Measurements from ENCODE around the gene COL18A1. TPM values are rescaled to one million over a fixed set of nuclear protein-coding genes. Genes with fewer than 3 reads are reported as not detected.

Gene COL18A1
- total and polyA plus RNA-seq, 2 of the 8 experiments (the other 6 are each of a cell fraction or from before 2014, with no cell fraction given) = 145 to 201 TPM

DNA sequence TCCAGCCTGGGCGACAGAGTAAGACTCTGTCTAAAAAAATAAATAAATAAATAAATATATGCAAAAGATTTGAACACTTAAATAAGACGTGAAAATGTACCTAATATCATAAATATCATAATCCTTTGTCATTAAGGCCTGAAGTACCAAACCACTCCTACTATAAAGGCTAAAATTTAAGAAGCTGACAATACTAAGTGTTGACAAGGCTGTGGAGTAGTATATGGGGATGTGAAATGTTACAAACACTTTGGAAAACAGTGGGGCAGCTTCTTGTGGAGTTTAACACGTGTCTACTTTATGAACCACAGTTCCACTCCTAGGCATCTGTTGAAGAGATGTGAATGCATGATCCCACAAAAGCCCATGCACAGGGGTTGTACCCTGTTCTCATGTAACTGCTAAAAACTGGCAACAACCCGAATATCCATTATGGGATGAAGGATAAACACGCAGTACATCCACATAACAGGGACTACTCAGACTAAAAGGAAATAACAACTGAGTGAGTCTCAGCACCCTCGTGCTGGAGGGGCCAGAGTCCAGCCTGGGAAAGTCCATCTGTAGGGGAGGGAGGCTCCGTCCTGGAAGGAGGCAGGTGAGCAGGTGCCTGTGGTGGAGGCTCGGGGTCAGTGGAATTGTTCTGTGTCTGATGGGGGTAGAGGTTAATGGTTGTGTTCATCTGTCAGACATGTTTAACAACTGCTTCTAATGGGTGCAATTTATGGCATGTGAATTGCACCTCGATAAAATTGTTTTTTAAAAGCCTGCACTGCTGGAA, 143.9 kb downstream of the COL18A1 start:
- H2BK12ac ChIP-seq (ENCODE audit: low read depth, low read length) = no peak overlapping the region
- no peak overlapping the region for H4K5ac ChIP-seq (ENCODE audit: insufficient read length, low read depth, low read length)
- no peak overlapping the region for H3K56ac ChIP-seq (replicated peaks; ENCODE audit: insufficient read length, low read depth, low read length)
- DNase-seq (ENCODE audit: low read depth in 1 of 2, low spot score in 2 of 2) = no peak
- H3K4me2 ChIP-seq (ENCODE audit: insufficient read depth in 1 of 2, low read depth in 2 of 2, low read length in 2 of 2) = no peak overlapping the region
- no peak overlapping the region for H3K27ac ChIP-seq (ENCODE audit: low read depth, low read length)
- no peak overlapping the region for H2BK5ac ChIP-seq (ENCODE audit: low read depth, low read length)
- H2BK120ac ChIP-seq (replicated peaks; ENCODE audit: low read depth, low read length) = no peak overlapping the region
- ChIA-PET CTCF (ENCODE audit: partially characterized antibody) (no interaction called here), POLR2A (ENCODE audit: partially characterized antibody) (no interaction called here)
- no peak overlapping the region for H2AFZ ChIP-seq (ENCODE audit: low read length)
- H3K23me2 ChIP-seq (ENCODE audit: low read depth, low read length) = 0 out of 2 replicates have a peak, but pooled peaks cover 2% of the 10 kb centered on the region
- 88% methylated on average over 9 of the region's 9 CpGs; no CpG with 5 or more reads in 1 of the 2 experiments for WGBS, 2 experiments (ENCODE audit: extremely low coverage in 1 of 2, insufficient coverage in 1 of 2, insufficient read length in 1 of 2, insufficient replicate concordance in 2 of 2, low coverage in 1 of 2, low lambda C conversion rate in 2 of 2, missing lambda C conversion rate in 1 of 2)
- H3K23ac ChIP-seq (ENCODE audit: insufficient read length) = no peak overlapping the region
- H3K27me3 ChIP-seq (replicated peaks in 1 of 4; ENCODE audit: control insufficient read depth in 3 of 4, extremely low read depth in 1 of 4, insufficient read depth in 3 of 4, low read length in 3 of 4) = no peaks in the 10 kb centered on the region
- H3K9me3 ChIP-seq (ENCODE audit: insufficient read depth in 2 of 2, low read depth in 1 of 2, low read length in 1 of 2) = no peaks in the 10 kb centered on the region
- no peak overlapping the region for H2BK20ac ChIP-seq (ENCODE audit: low read length)
- H4K91ac ChIP-seq (replicated peaks; ENCODE audit: insufficient read length, low read length) = no peak overlapping the region
- no peak overlapping the region for H3K18ac ChIP-seq (ENCODE audit: extremely low read depth, low read length)
- no peaks in the 10 kb centered on the region for H3K79me1 ChIP-seq (ENCODE audit: low read depth, low read length)
- no peaks in the 10 kb centered on the region for H3K36me3 ChIP-seq (ENCODE audit: control insufficient read depth in 2 of 4, insufficient read depth in 4 of 4, low read length in 3 of 4)
- peaks cover 0 to 4% (median 1%) of the 10 kb centered on the region in 4 experiments; a peak in 2 of 7 replicates for H3K4me1 ChIP-seq (replicated peaks in 1 of 4; ENCODE audit: control insufficient read depth in 3 of 4, insufficient read depth in 4 of 4, low read length in 3 of 4)
- H3K4me3 ChIP-seq (ENCODE audit: extremely low read depth in 1 of 4, insufficient read depth in 2 of 4, low read depth in 3 of 4, low read length in 4 of 4) = no peak overlapping the region
- no peaks in the 10 kb centered on the region for H3K79me2 ChIP-seq (ENCODE audit: control insufficient read depth in 1 of 2, insufficient read depth in 2 of 2, low read length in 2 of 2)
- no peak overlapping the region for H2BK15ac ChIP-seq (ENCODE audit: low read length)
- H3K4ac ChIP-seq (replicated peaks; ENCODE audit: insufficient read length, low read depth, low read length) = no peak overlapping the region
- no peak overlapping the region for H2AK5ac ChIP-seq (ENCODE audit: low read depth, low read length)
- no peaks in the 10 kb centered on the region for H4K20me1 ChIP-seq (replicated peaks in 1 of 2; ENCODE audit: control insufficient read depth in 1 of 2, insufficient read depth in 2 of 2, low read length in 2 of 2)
- H3K14ac ChIP-seq (ENCODE audit: insufficient read length) = no peak overlapping the region
- no peak for TF ChIP-seq EP300 (IDR thresholded peaks at IDR 0.05; ENCODE audit: borderline replicate concordance in 1 of 2, low read depth in 2 of 2, low read length in 2 of 2)
- TF ChIP-seq, protein P1, sequence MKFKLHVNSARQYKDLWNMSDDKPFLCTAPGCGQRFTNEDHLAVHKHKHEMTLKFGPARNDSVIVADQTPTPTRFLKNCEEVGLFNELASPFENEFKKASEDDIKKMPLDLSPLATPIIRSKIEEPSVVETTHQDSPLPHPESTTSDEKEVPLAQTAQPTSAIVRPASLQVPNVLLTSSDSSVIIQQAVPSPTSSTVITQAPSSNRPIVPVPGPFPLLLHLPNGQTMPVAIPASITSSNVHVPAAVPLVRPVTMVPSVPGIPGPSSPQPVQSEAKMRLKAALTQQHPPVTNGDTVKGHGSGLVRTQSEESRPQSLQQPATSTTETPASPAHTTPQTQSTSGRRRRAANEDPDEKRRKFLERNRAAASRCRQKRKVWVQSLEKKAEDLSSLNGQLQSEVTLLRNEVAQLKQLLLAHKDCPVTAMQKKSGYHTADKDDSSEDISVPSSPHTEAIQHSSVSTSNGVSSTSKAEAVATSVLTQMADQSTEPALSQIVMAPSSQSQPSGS (IDR thresholded peaks at IDR 0.05; ENCODE audit: low read length) = no peak
- no peak for TF ChIP-seq JUND (IDR thresholded peaks at IDR 0.05; ENCODE audit: low read length)
- TF ChIP-seq EGR1 (IDR thresholded peaks at IDR 0.05; ENCODE audit: borderline replicate concordance, low read depth, low read length) = no peak
- FAIRE-seq = no peak
- H3K9ac ChIP-seq (replicated peaks in 1 of 4; ENCODE audit: extremely low read depth in 1 of 4, low read depth in 3 of 4, low read length in 3 of 4) = no peak overlapping the region
- no peak overlapping the region for H4K8ac ChIP-seq (ENCODE audit: extremely low read depth, insufficient read depth, low read length)

All from H1 (cell line).